ENCODE data around the gene KATNAL2. TPM values are rescaled to one million over a fixed set of nuclear protein-coding genes. Genes with fewer than 3 reads are reported as not detected.
A peak's percentile ranks its signal among the peaks of the same experiment; 100 is the strongest.

Gene KATNAL2
- total and polyA plus RNA-seq, 12 donors: 0.74 to 6.1 (median 2.2) TPM

- H3K9me3 ChIP-seq: no peaks in the 10 kb centered on the region
- intact Hi-C loops (cut with DNase I): loop anchor here in 2 of 10 donors (10.0 kb wide), 2 partner anchors 232 to 742 kb away; a partner anchor contains a TSS
- peak in 4 of 8 donors; percentile 1 to 27 (median 5) for ATAC-seq
- 0 to 1% methylated on average over 21 of the region's 21 CpGs for WGBS, 2 donors
- H3K27me3 ChIP-seq: no peaks in the 10 kb centered on the region
- peak overlapping the region; percentile 54 to 94 (median 90) for H3K27ac ChIP-seq
- peak overlapping the region; percentile 64 to 94 (median 78) for H3K4me3 ChIP-seq
- TF ChIP-seq, protein P1, sequence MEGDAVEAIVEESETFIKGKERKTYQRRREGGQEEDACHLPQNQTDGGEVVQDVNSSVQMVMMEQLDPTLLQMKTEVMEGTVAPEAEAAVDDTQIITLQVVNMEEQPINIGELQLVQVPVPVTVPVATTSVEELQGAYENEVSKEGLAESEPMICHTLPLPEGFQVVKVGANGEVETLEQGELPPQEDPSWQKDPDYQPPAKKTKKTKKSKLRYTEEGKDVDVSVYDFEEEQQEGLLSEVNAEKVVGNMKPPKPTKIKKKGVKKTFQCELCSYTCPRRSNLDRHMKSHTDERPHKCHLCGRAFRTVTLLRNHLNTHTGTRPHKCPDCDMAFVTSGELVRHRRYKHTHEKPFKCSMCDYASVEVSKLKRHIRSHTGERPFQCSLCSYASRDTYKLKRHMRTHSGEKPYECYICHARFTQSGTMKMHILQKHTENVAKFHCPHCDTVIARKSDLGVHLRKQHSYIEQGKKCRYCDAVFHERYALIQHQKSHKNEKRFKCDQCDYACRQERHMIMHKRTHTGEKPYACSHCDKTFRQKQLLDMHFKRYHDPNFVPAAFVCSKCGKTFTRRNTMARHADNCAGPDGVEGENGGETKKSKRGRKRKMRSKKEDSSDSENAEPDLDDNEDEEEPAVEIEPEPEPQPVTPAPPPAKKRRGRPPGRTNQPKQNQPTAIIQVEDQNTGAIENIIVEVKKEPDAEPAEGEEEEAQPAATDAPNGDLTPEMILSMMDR (IDR thresholded peaks at IDR 0.05): no peak
- DNase-seq: peak in 1 of 2 donors; percentile 19
- peaks cover 2 to 50% (median 28%) of the 10 kb centered on the region in 9 donors for H3K4me1 ChIP-seq
- H3K36me3 ChIP-seq: no peaks in the 10 kb centered on the region
These were observed 773 bp upstream of the KATNAL2 start for GRCh38 chr18:46916551-46917107.

DNA sequence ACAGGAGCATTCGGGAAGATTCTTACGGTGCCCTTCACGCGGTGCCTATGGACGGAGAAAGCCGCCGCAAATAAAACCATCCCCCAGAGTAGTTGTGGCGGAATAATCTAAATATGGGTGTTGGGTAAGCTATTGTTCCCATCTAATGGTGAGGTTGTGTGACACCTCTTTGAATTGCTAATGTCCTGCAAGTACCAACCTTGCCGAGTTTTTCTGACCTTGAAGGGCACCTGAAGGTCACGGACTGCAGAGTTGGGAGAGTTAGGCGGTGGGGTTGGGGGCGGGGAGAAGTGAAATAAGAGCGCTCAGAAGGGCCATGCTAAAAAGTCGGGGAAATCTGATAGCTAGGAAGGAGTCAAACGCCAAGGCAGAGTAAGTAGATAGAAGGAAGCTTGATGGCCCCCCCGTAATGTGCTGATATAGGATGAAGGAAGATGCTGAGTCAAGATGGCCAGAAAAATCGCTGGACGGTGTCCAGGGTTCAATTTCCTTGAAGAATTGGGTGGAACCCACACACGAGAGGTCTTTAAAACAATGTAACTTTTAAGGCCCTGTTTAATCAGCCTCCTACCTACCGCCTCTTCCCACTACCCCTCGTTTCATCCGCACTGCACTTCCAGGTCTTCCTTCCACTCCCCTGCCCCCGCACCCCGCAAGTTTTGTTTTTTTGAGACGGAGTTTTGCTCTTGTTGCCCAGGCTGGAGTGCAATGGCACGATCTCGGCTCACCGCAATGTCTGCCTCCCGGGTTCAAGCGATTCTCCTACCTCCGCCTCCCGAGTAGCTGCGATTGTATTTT lies 600 bp downstream of the KATNAL2 start:
- Histone ChIP-seq H3K4me3 (peak overlapping the region; percentile 64 to 94 (median 78)), H3K36me3 (no peaks in the 10 kb centered on the region), H3K9me3 (no peaks in the 10 kb centered on the region), H3K4me1 (peaks cover 2 to 43% (median 26%) of the 10 kb centered on the region in 9 donors), H3K27me3 (no peaks in the 10 kb centered on the region), H3K27ac (peak overlapping the region; percentile 54 to 94 (median 90))
- TF ChIP-seq, protein P1 (IDR thresholded peaks at IDR 0.05): no peak
- ATAC-seq (peak; percentile 3 to 33 (median 10)), DNase-seq (peak in 1 of 2 donors; percentile 46)
- intact Hi-C loops (cut with DNase I): loop anchor here in 2 of 10 donors (10.0 kb wide), 2 partner anchors 233 to 743 kb away; a partner anchor contains a TSS
- WGBS, 2 donors: 28% methylated on average over 33 of the region's 33 CpGs

DNA sequence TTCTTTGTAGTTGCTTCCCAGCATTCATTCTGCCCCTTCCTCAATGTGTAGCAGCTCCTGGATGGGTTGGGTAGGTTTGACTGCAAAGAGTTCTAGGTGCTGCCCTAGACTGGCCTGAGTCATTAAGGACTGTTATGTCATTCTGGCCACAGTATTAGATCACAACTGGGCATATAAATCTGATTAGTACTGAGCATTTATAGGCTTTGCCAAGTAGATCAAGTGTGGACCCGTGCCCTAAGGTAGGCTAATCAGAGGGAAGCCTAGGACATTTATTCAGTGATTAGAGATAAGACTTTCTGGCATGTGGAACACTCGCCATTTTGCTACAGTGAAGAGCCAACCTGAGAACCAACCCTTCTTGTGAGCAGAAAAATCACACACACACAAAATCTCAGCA lies 2.7 kb downstream of the KATNAL2 start:
- no peak for ATAC-seq
- Histone ChIP-seq H3K27me3 (no peaks in the 10 kb centered on the region), H3K9me3 (peaks cover 0 to 17% (median 0%) of the 10 kb centered on the region in 11 donors), H3K4me1 (peaks cover 2 to 27% (median 17%) of the 10 kb centered on the region in 9 donors), H3K27ac (no peak overlapping the region), H3K36me3 (no peaks in the 10 kb centered on the region), H3K4me3 (no peak overlapping the region)
- intact Hi-C loops (cut with DNase I): no loop called here
- TF ChIP-seq, protein P1 (IDR thresholded peaks at IDR 0.05): no peak
- no peak for DNase-seq
- WGBS, 2 donors: 60 to 64% methylated on average over 2 of the region's 2 CpGs

GRCh38 chr18:46920653-46921052 lies 3.3 kb downstream of the KATNAL2 start:
- 88 to 99% methylated on average over 1 of the region's 1 CpG for WGBS, 2 donors
- no peak for DNase-seq
- ATAC-seq: no peak

More at GRCh38 chr18:46920653-46921052, 3.3 kb downstream of the KATNAL2 start:
- TF ChIP-seq, protein P1 (IDR thresholded peaks at IDR 0.05): no peak
- H3K4me1 ChIP-seq: peaks cover 2 to 21% (median 11%) of the 10 kb centered on the region in 9 donors
- no peak overlapping the region for H3K27ac ChIP-seq
- H3K4me3 ChIP-seq: no peak overlapping the region
- no peaks in the 10 kb centered on the region for H3K36me3 ChIP-seq
- H3K27me3 ChIP-seq: no peaks in the 10 kb centered on the region
- peaks cover 0 to 17% (median 0%) of the 10 kb centered on the region in 11 donors for H3K9me3 ChIP-seq
- intact Hi-C loops (cut with DNase I): no loop called here

Measured in heart right ventricle (tissue), 16 donors.